ENCODE data around the gene SPSB3.

Gene SPSB3

GRCh38 chr16:1762196-1762878 lies 20.0 kb downstream of the SPSB3 start:
- no peak for DNase-seq

DNA sequence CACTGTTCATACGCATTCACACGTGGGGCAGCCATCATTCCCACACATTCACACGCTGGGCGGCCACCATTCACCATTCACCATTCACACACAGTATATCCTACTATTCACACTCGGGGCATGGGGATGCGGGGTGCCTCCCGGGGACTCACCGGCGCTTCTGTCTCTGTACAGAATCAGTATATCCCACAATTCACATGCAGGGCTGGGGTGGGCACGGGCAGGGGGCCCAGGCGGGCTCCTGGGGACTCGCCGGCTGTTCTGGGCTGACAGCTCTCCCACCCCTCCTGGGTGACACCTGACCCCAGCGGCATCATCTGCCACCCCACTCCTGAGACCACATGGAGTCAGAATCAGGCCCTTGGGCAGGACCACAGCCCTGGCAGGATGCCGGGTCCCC lies 20.6 kb downstream of the SPSB3 start:
- no peak for DNase-seq

- DNase-seq = no peak
Measured at GRCh38 chr16:1760911-1761310, 21.5 kb downstream of the SPSB3 start.

DNA sequence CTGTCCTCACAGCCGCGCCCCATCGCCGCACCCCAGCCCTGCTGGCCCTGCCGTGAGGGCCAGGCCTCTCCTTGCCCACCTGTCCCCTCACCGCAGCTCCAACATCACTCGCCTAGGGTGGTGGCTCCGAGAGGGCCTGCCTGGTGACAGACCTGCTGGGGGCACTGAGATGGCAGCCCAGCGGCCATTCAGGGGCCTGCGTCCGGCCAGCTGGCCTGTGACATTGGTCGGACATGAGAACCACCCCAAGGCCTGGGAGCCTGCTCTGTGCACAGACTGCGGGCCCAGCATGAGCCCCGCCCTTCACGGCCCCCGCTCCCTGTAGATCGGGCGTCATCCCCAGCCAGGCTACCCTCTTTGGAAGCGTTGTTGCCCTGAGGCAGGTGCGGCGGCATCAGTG lies 22.9 kb downstream of the SPSB3 start:
- DNase-seq = no peak

GRCh38 chr16:1758923-1759322 lies 23.4 kb downstream of the SPSB3 start:
- DNase-seq = no peak

GRCh38 chr16:1757714-1758461 lies 24.5 kb downstream of the SPSB3 start:
- no peak for DNase-seq

GRCh38 chr16:1754204-1754603 lies 28.2 kb downstream of the SPSB3 start:
- no peak for DNase-seq

- no peak for DNase-seq
Measured at GRCh38 chr16:1752853-1753252, 29.5 kb downstream of the SPSB3 start.

GRCh38 chr16:1751946-1752345 lies 30.4 kb downstream of the SPSB3 start:
- DNase-seq = no peak

GRCh38 chr16:1749152-1750117 lies 32.9 kb downstream of the SPSB3 start:
- peak; percentile 21 for DNase-seq

DNA sequence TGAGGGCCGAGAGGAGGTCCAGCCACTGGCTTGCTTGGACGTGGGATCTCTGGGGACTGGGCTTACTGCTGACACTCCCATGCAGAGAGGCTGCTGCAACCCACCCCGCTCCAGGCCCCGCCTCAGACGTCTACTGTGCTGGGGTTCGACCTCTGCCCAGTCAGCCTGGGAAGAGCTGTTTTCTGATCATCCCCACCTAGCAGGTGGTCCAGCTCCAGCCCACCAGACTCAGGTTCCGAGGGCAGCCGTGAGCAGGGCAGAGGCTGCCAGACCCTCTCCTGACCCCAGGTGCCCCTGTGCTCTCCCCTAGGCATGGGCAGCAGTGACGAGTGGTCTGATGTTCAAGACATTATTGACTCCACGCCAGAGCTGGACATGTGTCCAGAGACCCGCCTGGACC lies 34.4 kb downstream of the SPSB3 start:
- DNase-seq = no peak

GRCh38 chr16:1746693-1747195 lies 35.6 kb downstream of the SPSB3 start:
- DNase-seq = peak; percentile 75

GRCh38 chr16:1745900-1746692 lies 36.3 kb downstream of the SPSB3 start:
- peak; percentile 98 for DNase-seq

DNA sequence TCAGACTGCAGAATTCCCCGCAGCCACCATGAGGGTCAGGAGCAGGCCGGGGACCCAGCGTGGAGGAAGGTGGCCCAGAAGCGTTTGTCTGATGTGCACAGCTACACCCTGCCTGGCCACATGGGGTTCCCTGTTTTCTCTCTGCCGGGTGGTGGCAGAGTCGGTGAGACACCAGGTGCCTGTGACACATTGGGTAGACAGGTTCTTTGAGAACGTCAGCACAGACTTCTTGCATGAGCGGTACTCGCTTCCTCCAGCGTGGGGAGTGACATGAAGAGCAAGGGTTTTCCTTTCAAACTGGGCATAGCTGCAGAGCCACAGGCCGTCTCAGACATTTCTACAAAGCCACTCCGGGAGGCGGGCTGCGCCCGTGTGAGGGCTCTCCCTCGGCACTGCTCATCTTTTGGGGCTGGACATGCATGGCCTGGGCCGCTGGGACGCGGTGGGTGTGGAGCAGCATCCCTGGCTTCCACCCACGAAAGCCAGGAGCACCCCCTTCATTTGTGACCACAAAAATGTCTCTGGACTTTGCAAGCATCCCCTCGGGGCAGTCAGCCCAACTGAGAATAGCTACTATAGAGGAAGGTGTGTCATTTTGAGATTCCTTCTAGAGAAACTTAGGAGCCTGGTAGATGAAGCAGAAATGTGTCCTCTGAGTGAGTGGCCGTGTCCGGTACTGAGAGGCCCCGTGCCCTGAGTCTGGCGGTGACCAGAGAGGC lies 37.0 kb downstream of the SPSB3 start:
- DNase-seq = peak; percentile 97

DNA sequence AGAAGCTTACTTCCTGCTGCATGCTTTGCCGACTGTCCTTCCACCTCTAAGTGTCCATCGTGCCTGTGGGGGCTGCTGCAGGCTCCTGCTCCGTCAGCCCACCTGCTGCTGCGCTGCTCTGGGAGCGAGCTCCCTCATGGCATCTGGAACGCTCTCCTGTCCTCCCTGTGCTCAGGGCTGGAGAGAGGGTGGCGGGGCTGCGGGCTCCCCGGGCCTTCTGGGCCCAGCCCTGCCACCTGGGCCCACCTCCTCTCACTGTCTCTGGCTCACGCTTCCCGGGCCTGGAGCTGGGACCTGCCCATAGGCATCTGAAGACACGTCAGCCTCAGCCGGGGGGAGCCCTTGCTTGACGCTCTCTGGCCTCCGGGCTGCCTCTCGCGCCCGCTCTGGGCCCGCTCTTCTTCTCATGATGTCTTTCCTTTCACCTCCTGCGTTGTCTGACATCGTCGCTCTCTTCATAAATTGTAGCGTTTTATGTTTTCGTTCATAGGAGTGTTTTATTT lies 38.0 kb downstream of the SPSB3 start:
- no peak for DNase-seq

DNA sequence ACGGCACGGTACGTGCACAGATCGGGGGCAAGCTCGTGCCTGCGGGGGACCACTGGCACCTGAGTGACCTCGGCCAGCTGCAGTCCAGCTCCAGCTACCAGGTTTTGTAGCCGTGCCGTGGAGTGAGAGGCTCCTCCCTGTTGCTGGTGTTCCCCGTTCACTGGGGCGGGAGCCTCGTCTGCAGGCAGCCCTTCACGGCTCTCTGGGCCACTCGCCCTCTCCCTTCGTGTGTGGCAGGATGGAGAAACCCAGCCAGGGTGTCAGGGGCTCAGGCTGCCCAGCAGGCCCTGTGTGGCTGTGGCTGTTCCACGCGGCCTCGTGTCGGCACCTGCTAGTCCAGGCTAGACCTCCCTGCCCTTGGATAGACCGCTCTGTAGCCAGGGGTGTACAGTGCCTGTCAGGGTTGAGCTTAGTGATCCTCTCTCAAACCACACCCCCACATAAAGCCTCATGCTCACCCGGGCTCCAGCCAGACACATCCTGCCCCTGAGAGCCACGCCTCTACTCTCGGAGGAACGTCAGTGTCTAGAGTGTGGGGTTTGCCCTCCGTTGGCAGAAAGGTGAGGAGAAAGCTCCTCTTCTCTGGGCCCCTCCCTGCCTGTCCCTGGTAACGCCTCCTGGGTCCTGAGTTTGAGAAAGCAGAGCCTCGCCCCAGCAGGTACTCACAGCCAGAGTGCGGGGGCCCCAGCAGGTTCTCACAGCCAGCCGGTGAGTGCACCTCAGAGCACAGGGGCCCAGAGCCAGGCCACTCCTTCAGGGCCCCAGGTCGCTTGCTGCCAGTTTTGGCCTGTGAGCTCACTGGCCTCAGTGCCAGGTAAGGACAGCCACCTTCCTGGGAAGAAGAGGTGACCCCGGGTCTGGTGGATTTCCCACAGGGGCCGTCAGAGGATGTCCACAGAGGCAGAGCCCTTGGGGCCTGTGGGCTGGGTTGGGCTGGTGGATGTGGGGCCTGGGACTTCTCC lies 38.7 kb downstream of the SPSB3 start:
- DNase-seq = no peak

GRCh38 chr16:1741553-1742165 lies 40.7 kb downstream of the SPSB3 start:
- DNase-seq = no peak

DNA sequence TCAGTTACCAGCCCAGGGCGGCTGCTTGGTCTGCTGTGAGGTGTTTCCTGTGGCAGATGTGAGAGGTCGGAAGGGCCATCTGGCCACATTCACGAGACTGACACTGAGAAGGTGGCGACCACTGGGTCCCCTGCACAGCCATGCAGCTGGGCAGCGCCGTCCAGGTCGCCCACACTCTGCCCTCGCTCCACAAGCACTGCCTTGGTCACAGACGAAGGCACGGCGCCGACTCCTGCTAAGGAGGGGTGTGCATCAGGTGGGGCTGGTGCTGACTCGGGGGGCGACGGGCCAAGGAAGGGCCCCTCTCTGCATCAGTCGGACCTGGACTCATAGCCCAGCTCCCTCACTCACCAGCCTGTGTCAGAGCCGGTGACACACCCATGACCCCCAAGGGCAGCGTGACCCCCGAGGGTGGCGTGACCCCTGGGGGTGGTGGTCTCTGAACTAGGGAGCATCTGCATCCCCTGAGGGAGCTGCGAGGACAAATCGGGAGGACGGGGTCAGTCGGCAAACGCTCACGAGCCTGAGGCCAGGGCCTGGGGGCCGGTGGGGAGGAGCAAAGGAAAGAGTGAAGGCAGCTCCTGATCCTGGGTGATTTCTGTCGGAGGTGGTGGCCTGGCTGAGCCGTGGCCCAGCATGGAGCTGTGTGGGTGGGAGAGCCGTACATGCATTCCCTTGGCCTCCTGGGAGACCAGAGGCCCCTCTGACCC lies 41.4 kb downstream of the SPSB3 start:
- DNase-seq = no peak

- no peak for DNase-seq
Measured at GRCh38 chr16:1740234-1740633, 42.1 kb downstream of the SPSB3 start.

Data from EL (cell line).